Immature natural killer cell (primary cell): ENCODE data around the gene CA14. TPM values are rescaled to one million over a fixed set of nuclear protein-coding genes. Genes with fewer than 3 reads are reported as not detected.
"Not testable (repeated sequence)": the region's sequence is repeated elsewhere in the genome, so short reads cannot be mapped to it uniquely, and the experiment has no call there.

Experiments used
- DNase-seq, 3 donors: peaks; one replicate each; pipeline ENCODE4 v3.0.0; 2022; ENCODE audit warnings: mixed read lengths in 1 of 3
- H3K27ac Mint-ChIP-seq, 6 donors: one replicate each; pipeline ENCODE4 v1.8.0; 2020; ENCODE audit warnings: mixed read lengths in 6 of 6, mild to moderate bottlenecking in 5 of 6, inconsistent platforms in 4 of 6, moderate library complexity in 3 of 6
- H3K27me3 Mint-ChIP-seq, 3 donors: one replicate each; pipeline ENCODE4 v1.8.0; 2020 to 2021; ENCODE audit warnings: low read depth in 3 of 3, mild to moderate bottlenecking in 3 of 3, mixed read lengths in 3 of 3, moderate library complexity in 3 of 3, inconsistent platforms in 1 of 3
- H3K36me3 Mint-ChIP-seq, 3 donors: one replicate each; pipeline ENCODE4 v1.8.0; 2020; ENCODE audit warnings: mixed read lengths in 3 of 3, inconsistent platforms in 2 of 3, mild to moderate bottlenecking in 2 of 3
- H3K4me1 Mint-ChIP-seq, 2 donors: one replicate each; pipeline ENCODE4 v1.8.0; 2020; ENCODE audit warnings: inconsistent platforms in 2 of 2, mild to moderate bottlenecking in 2 of 2, mixed read lengths in 2 of 2, moderate library complexity in 1 of 2
- H3K4me3 Mint-ChIP-seq, 5 donors: one replicate each; pipeline ENCODE4 v1.8.0; 2020; ENCODE audit warnings: mild to moderate bottlenecking in 5 of 5, mixed read lengths in 5 of 5, inconsistent platforms in 3 of 5, moderate library complexity in 3 of 5
- H3K9me3 Mint-ChIP-seq, 6 donors: one replicate each; pipeline ENCODE4 v1.8.0; 2020; ENCODE audit warnings: mild to moderate bottlenecking in 6 of 6, mixed read lengths in 6 of 6, inconsistent platforms in 4 of 6, moderate library complexity in 3 of 6
- polyA plus RNA-seq, 3 donors: library from polyadenylated mRNA; unstranded; fragments of 300-500 nt; fragmentation: Illumina TruSeq; gene quantifications; one replicate each; pipeline ENCODE4 v1.2.3, GENCODE V29; 2021

CA14 gene
- polyA plus RNA-seq, 3 donors from 2014 or later = 0.27 to 0.70 TPM; not detected in 1

- H3K27ac Mint-ChIP-seq, H3K27me3 Mint-ChIP-seq, H3K4me3 Mint-ChIP-seq, H3K4me1 Mint-ChIP-seq, H3K9me3 Mint-ChIP-seq, DNase-seq: not testable (repeated sequence)
- peaks cover 21 to 37% (median 25%) of the 10 kb centered on the region in 3 donors for H3K36me3 Mint-ChIP-seq
Observed at GRCh38 chr1:150228246-150228645, 29.3 kb upstream of the CA14 start.

- peak overlapping the region in 5 of 6 donors; percentile 95 to 100 (median 97) for H3K27ac Mint-ChIP-seq
- not testable (repeated sequence) for H3K9me3 Mint-ChIP-seq, DNase-seq, H3K27me3 Mint-ChIP-seq
- peaks cover 16 to 20% of the 10 kb centered on the region in 2 donors for H3K4me1 Mint-ChIP-seq
- peaks cover 0 to 13% (median 5%) of the 10 kb centered on the region in 3 donors for H3K36me3 Mint-ChIP-seq
- peak overlapping the region in 3 of 5 donors; percentile 13 to 97 (median 27) for H3K4me3 Mint-ChIP-seq
Observed at GRCh38 chr1:150232921-150233320, 24.7 kb upstream of the CA14 start.

- peak overlapping the region in 1 of 5 donors; percentile 97 for H3K4me3 Mint-ChIP-seq
- no peaks in the 10 kb centered on the region for H3K9me3 Mint-ChIP-seq
- H3K36me3 Mint-ChIP-seq = peaks cover 0 to 12% (median 4%) of the 10 kb centered on the region in 3 donors
- peaks cover 16 to 20% of the 10 kb centered on the region in 2 donors for H3K4me1 Mint-ChIP-seq
- peak overlapping the region in 5 of 6 donors; percentile 95 to 100 (median 97) for H3K27ac Mint-ChIP-seq
- peak; percentile 4 to 26 (median 15) for DNase-seq
- H3K27me3 Mint-ChIP-seq = peaks cover 7 to 11% (median 8%) of the 10 kb centered on the region in 3 donors
Observed at GRCh38 chr1:150233359-150234308, 23.9 kb upstream of the CA14 start.

GRCh38 chr1:150234309-150234565, 23.3 kb upstream of the CA14 start:
- H3K27ac Mint-ChIP-seq = peak overlapping the region in 5 of 6 donors; percentile 95 to 100 (median 97)
- peaks cover 16 to 20% of the 10 kb centered on the region in 2 donors for H3K4me1 Mint-ChIP-seq
- no peaks in the 10 kb centered on the region for H3K9me3 Mint-ChIP-seq
- H3K27me3 Mint-ChIP-seq = peaks cover 7 to 11% (median 8%) of the 10 kb centered on the region in 3 donors
- H3K4me3 Mint-ChIP-seq = peak overlapping the region in 1 of 5 donors; percentile 97
- DNase-seq = no peak
- peaks cover 0 to 8% (median 0%) of the 10 kb centered on the region in 3 donors for H3K36me3 Mint-ChIP-seq

GRCh38 chr1:150234566-150235293, 22.8 kb upstream of the CA14 start:
- peak; percentile 87 to 91 (median 88) for DNase-seq
- Mint-ChIP-seq H3K27ac (peak overlapping the region in 5 of 6 donors; percentile 95 to 100 (median 97)), H3K4me1 (peaks cover 16 to 20% of the 10 kb centered on the region in 2 donors), H3K36me3 (peaks cover 0 to 8% (median 0%) of the 10 kb centered on the region in 3 donors), H3K9me3 (no peaks in the 10 kb centered on the region), H3K27me3 (peaks cover 7 to 11% (median 8%) of the 10 kb centered on the region in 3 donors), H3K4me3 (peak overlapping the region in 1 of 5 donors; percentile 97)

- Mint-ChIP-seq H3K4me3 (no peak overlapping the region), H3K4me1 (peaks cover 16 to 20% of the 10 kb centered on the region in 2 donors), H3K9me3 (no peaks in the 10 kb centered on the region), H3K27me3 (peaks cover 7 to 10% (median 8%) of the 10 kb centered on the region in 3 donors), H3K36me3 (peaks cover 0 to 4% (median 0%) of the 10 kb centered on the region in 3 donors), H3K27ac (no peak overlapping the region)
- DNase-seq = peak; percentile 31 to 36 (median 35)
Observed at GRCh38 chr1:150235294-150235851, 22.2 kb upstream of the CA14 start.

GRCh38 chr1:150235852-150236613, 21.5 kb upstream of the CA14 start, which contains the start of gene ANP32E:
ANP32E (minus strand) TSS chr1:150236112; CDS start chr1:150235786, 326 bp downstream.
- peak; percentile 96 to 98 (median 97) for DNase-seq
- peaks cover 16 to 20% of the 10 kb centered on the region in 2 donors for H3K4me1 Mint-ChIP-seq
- peak within 1 kb of the TSS in 1 of 5 donors; percentile 97 for H3K4me3 Mint-ChIP-seq
- H3K9me3 Mint-ChIP-seq = no peaks in the 10 kb centered on the region
- H3K36me3 Mint-ChIP-seq = peaks cover 0 to under 1% (median 0%) of the 10 kb centered on the region in 3 donors
- peaks cover 7 to 11% (median 8%) of the 10 kb centered on the region in 3 donors for H3K27me3 Mint-ChIP-seq
- H3K27ac Mint-ChIP-seq = peak within 1 kb of the TSS in 5 of 6 donors; percentile 95 to 100 (median 97)

- peaks cover 16 to 20% of the 10 kb centered on the region in 2 donors for H3K4me1 Mint-ChIP-seq
- no peak overlapping the region for H3K4me3 Mint-ChIP-seq
- no peaks in the 10 kb centered on the region for H3K9me3 Mint-ChIP-seq
- peak overlapping the region in 1 of 6 donors; percentile 74 for H3K27ac Mint-ChIP-seq
- H3K27me3 Mint-ChIP-seq = peaks cover 7 to 11% (median 8%) of the 10 kb centered on the region in 3 donors
- DNase-seq = no peak
- H3K36me3 Mint-ChIP-seq = no peaks in the 10 kb centered on the region
Observed at GRCh38 chr1:150236614-150237100, 20.9 kb upstream of the CA14 start.

GRCh38 chr1:150237176-150237575, 20.4 kb upstream of the CA14 start:
- peak overlapping the region in 1 of 6 donors; percentile 74 for H3K27ac Mint-ChIP-seq
- peaks cover 7 to 11% (median 8%) of the 10 kb centered on the region in 3 donors for H3K27me3 Mint-ChIP-seq
- H3K9me3 Mint-ChIP-seq, DNase-seq, H3K36me3 Mint-ChIP-seq: not testable (repeated sequence)
- peaks cover 16 to 20% of the 10 kb centered on the region in 2 donors for H3K4me1 Mint-ChIP-seq
- H3K4me3 Mint-ChIP-seq = peak overlapping the region in 1 of 5 donors; percentile 15

GRCh38 chr1:150237746-150238145, 19.8 kb upstream of the CA14 start:
- H3K9me3 Mint-ChIP-seq = no peaks in the 10 kb centered on the region
- H3K36me3 Mint-ChIP-seq = no peaks in the 10 kb centered on the region
- H3K27ac Mint-ChIP-seq = no peak overlapping the region
- H3K4me3 Mint-ChIP-seq = peak overlapping the region in 2 of 5 donors; percentile 10 to 36
- H3K4me1 Mint-ChIP-seq = peaks cover 16 to 20% of the 10 kb centered on the region in 2 donors
- no peak for DNase-seq
- peaks cover 7 to 11% (median 8%) of the 10 kb centered on the region in 3 donors for H3K27me3 Mint-ChIP-seq

- Mint-ChIP-seq H3K36me3 (no peaks in the 10 kb centered on the region), H3K27ac (no peak overlapping the region), H3K4me3 (no peak overlapping the region), H3K9me3 (no peaks in the 10 kb centered on the region), H3K27me3 (peaks cover 0 to 6% (median 2%) of the 10 kb centered on the region in 3 donors), H3K4me1 (no peaks in the 10 kb centered on the region)
- no peak for DNase-seq
Observed at GRCh38 chr1:150243003-150243402, 14.6 kb upstream of the CA14 start.

- DNase-seq = no peak
- Mint-ChIP-seq H3K27ac (no peak overlapping the region), H3K4me3 (no peak overlapping the region), H3K36me3 (no peaks in the 10 kb centered on the region), H3K4me1 (no peaks in the 10 kb centered on the region), H3K27me3 (peaks cover 0 to 5% (median 0%) of the 10 kb centered on the region in 3 donors), H3K9me3 (peaks cover 0 to 1% (median 0%) of the 10 kb centered on the region in 6 donors)
Observed at GRCh38 chr1:150249936-150250335, 7.6 kb upstream of the CA14 start.
